Measurements from ENCODE around the gene SRSF5.
"Not testable (repeated sequence)": the region's sequence is repeated elsewhere in the genome, so short reads cannot be mapped to it uniquely, and the experiment has no call there.

DNA sequence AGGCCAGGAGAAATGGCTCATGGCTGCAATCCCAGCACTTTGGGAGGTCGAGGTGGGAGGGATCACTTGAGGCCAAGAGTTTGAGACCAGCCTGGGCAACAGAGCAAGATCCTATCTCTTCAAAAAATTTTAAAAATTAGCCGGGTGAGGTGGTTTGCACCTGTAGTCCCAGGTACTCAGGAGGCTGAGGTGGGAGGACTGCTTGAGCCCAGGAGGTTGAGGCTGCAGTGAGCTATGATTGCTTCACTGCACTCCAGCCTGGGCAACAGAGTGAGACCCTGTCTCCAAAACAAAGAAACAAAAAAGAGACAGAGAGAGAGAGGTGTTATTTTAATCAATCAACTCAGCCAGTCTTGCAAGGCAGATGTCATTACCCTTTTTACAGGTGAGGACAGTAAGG, 48.3 kb upstream of the SRSF5 start:
- TF ChIP-seq, protein P1, sequence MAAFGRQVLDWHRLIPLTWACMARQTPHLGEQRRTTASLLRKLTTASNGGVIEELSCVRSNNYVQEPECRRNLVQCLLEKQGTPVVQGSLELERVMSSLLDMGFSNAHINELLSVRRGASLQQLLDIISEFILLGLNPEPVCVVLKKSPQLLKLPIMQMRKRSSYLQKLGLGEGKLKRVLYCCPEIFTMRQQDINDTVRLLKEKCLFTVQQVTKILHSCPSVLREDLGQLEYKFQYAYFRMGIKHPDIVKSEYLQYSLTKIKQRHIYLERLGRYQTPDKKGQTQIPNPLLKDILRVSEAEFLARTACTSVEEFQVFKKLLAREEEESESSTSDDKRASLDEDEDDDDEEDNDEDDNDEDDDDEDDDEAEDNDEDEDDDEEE (CRISPR knock-in tag; IDR thresholded peaks at IDR 0.05), result not testable (repeated sequence)
- TF ChIP-seq ATF1 (CRISPR knock-in tag; IDR thresholded peaks at IDR 0.05), result not testable (repeated sequence)
- TF ChIP-seq, protein P2, sequence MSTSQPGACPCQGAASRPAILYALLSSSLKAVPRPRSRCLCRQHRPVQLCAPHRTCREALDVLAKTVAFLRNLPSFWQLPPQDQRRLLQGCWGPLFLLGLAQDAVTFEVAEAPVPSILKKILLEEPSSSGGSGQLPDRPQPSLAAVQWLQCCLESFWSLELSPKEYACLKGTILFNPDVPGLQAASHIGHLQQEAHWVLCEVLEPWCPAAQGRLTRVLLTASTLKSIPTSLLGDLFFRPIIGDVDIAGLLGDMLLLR (CRISPR knock-in tag; IDR thresholded peaks at IDR 0.05), result not testable (repeated sequence)

All from HepG2 (cell line).